Tibial nerve (tissue), 4 donors: ENCODE measurements around the gene GPR35. TPM values are rescaled to one million over a fixed set of nuclear protein-coding genes. Genes with fewer than 3 reads are reported as not detected.
"Not testable (repeated sequence)": the region's sequence is repeated elsewhere in the genome, so short reads cannot be mapped to it uniquely, and the experiment has no call there.

Experiments
- DNase-seq, 2 donors: peaks; one replicate each; pipeline ENCODE4 v3.0.0-alpha.2; 2019; ENCODE audit warnings: low spot score in 2 of 2
- H3K27ac ChIP-seq, 4 donors: fragments of 200-600 bp; sonication (generic) in 3 of 4; one replicate each; pipeline ENCODE4 v1.5.1; 2017 to 2019; ENCODE audit warnings: mild to moderate bottlenecking in 1 of 4
- H3K27me3 ChIP-seq, 2 donors: fragments of 200-600 bp; sonication (generic) in 1 of 2; one replicate each; pipeline versions ENCODE4 v1.5.1 to v1.6.0; 2017 to 2019
- H3K36me3 ChIP-seq, 3 donors: fragments of 200-600 bp; sonication (generic); one replicate each; pipeline ENCODE4 v1.5.1; 2018 to 2019
- H3K4me1 ChIP-seq, 4 donors: fragments of 200-600 bp; sonication (generic) in 3 of 4; one replicate each; pipeline ENCODE4 v1.5.1; 2017 to 2019
- H3K4me3 ChIP-seq, 4 donors: fragments of 200-600 bp; sonication (generic) in 3 of 4; one replicate each; pipeline ENCODE4 v1.5.1; 2017 to 2019; ENCODE audit warnings: mild to moderate bottlenecking in 1 of 4, moderate library complexity in 1 of 4
- H3K9me3 ChIP-seq, 4 donors: fragments of 200-600 bp; sonication (generic) in 3 of 4; one replicate each; pipeline ENCODE4 v1.5.1; 2017 to 2019
- CTCF ChIP-seq, 5 experiments: fragments of 200-600 bp in 3 of 5; fragments of 450-650 bp in 2 of 5; sonication (generic) in 3 of 5; IDR thresholded peaks; one replicate each; pipeline ENCODE4 v1.5.1; 2016 to 2019; ENCODE audit warnings: antibody characterized with exemption in 5 of 5, mild to moderate bottlenecking in 3 of 5, moderate library complexity in 2 of 5
- EP300 ChIP-seq, 2 donors: sonication (generic); formaldehyde crosslinking; IDR thresholded peaks; one replicate each; pipeline ENCODE4 v1.6.1; 2017; ENCODE audit warnings: antibody characterized with exemption in 2 of 2, mild to moderate bottlenecking in 1 of 2
- POLR2A ChIP-seq, 2 donors: fragments of 450-650 bp; IDR thresholded peaks; one replicate each; pipeline ENCODE4 v1.6.1; 2017; ENCODE audit warnings: antibody characterized with exemption in 2 of 2, mild to moderate bottlenecking in 2 of 2, moderate library complexity in 2 of 2
- WGBS, 2 donors: methylation state at CpG; one replicate each; pipeline ENCODE4 v1.1.5; 2018; 5-methylcytosine and 5-hydroxymethylcytosine counted together
- total RNA-seq, 4 donors: library from RNA; depleted of rRNA; stranded (reverse); fragments of >200 nt; gene quantifications; one replicate each; pipeline ENCODE4 v1.1.0, GENCODE V29; 2016

Gene GPR35
- total RNA-seq, 4 donors from 2014 or later = 0.90 to 8.2 (median 2.0) TPM

- H3K9me3 ChIP-seq = peaks cover 0 to 5% (median 0%) of the 10 kb centered on the region in 4 donors
- H3K27ac ChIP-seq = no peak overlapping the region
- no peak overlapping the region for H3K4me3 ChIP-seq
- peaks cover 0 to 22% of the 10 kb centered on the region in 2 donors for H3K27me3 ChIP-seq
- WGBS, 2 donors = 71 to 79% methylated on average over 10 of the region's 10 CpGs
- DNase-seq = no peak
- TF ChIP-seq CTCF (IDR thresholded peaks at IDR 0.05) (no peak), POLR2A (IDR thresholded peaks at IDR 0.05) (no peak), EP300 (IDR thresholded peaks at IDR 0.05) (no peak)
- H3K4me1 ChIP-seq = no peaks in the 10 kb centered on the region
- no peaks in the 10 kb centered on the region for H3K36me3 ChIP-seq
Observed at GRCh38 chr2:240655931-240656886, 30.9 kb downstream of the GPR35 start.

GRCh38 chr2:240659883-240660282 is 34.6 kb downstream of the GPR35 start:
- not testable (repeated sequence) for H3K9me3 ChIP-seq, H3K4me1 ChIP-seq, H3K4me3 ChIP-seq, H3K27ac ChIP-seq, H3K36me3 ChIP-seq, DNase-seq
- 86 to 87% methylated on average over 7 of the region's 7 CpGs for WGBS, 2 donors
- H3K27me3 ChIP-seq = peaks cover 0 to 12% of the 10 kb centered on the region in 2 donors

- no peaks in the 10 kb centered on the region for H3K4me1 ChIP-seq
- H3K27ac ChIP-seq = no peak overlapping the region
- peaks cover 0 to 4% of the 10 kb centered on the region in 2 donors for H3K27me3 ChIP-seq
- no peak for DNase-seq
- WGBS, 2 donors = 88 to 93% methylated on average over 3 of the region's 3 CpGs
- peaks cover 0 to 14% (median 2%) of the 10 kb centered on the region in 4 donors for H3K9me3 ChIP-seq
- TF ChIP-seq CTCF (IDR thresholded peaks at IDR 0.05) = no peak
- TF ChIP-seq POLR2A (IDR thresholded peaks at IDR 0.05) = no peak
- TF ChIP-seq EP300 (IDR thresholded peaks at IDR 0.05) = no peak
- H3K36me3 ChIP-seq = no peaks in the 10 kb centered on the region
- H3K4me3 ChIP-seq = no peak overlapping the region
Observed at GRCh38 chr2:240662681-240663080, 37.4 kb downstream of the GPR35 start.

- H3K36me3 ChIP-seq = no peaks in the 10 kb centered on the region
- no peak overlapping the region for H3K4me3 ChIP-seq
- WGBS, 2 donors = 60 to 65% methylated on average over 6 of the region's 6 CpGs
- H3K27me3 ChIP-seq = peaks cover 0 to 4% of the 10 kb centered on the region in 2 donors
- no peak overlapping the region for H3K27ac ChIP-seq
- peaks cover 0 to 14% (median 2%) of the 10 kb centered on the region in 4 donors for H3K9me3 ChIP-seq
- TF ChIP-seq POLR2A (IDR thresholded peaks at IDR 0.05) (no peak), CTCF (IDR thresholded peaks at IDR 0.05) (no peak)
- H3K4me1 ChIP-seq = no peaks in the 10 kb centered on the region
- no peak for DNase-seq
Observed at GRCh38 chr2:240663546-240664190, 38.4 kb downstream of the GPR35 start.

GRCh38 chr2:240664622-240665021 is 39.3 kb downstream of the GPR35 start:
- TF ChIP-seq POLR2A (IDR thresholded peaks at IDR 0.05) (no peak), CTCF (IDR thresholded peaks at IDR 0.05) (no peak), EP300 (IDR thresholded peaks at IDR 0.05) (no peak)
- no peak overlapping the region for H3K4me3 ChIP-seq
- no peaks in the 10 kb centered on the region for H3K4me1 ChIP-seq
- no peaks in the 10 kb centered on the region for H3K36me3 ChIP-seq
- 78 to 84% methylated on average over 1 of the region's 1 CpG for WGBS, 2 donors
- no peak overlapping the region for H3K27ac ChIP-seq
- DNase-seq = no peak
- H3K9me3 ChIP-seq = peaks cover 0 to 14% (median 2%) of the 10 kb centered on the region in 4 donors
- H3K27me3 ChIP-seq = peaks cover 0 to 4% of the 10 kb centered on the region in 2 donors
